MM.1S (cell line): ENCODE data around the gene ATP9A.

ENCODE experiments used
- CTCF ChIP-seq: fragments of 300-600 bp; sonication (generic); IDR thresholded peaks from 2 replicates; pipeline ENCODE4 v1.5.1; 2016; ENCODE audit warnings: antibody characterized with exemption, low read length, mixed read lengths
- EZH2 ChIP-seq: fragments of 300-600 bp; sonication (generic); optimal IDR thresholded peaks from 2 replicates; pipeline ENCODE3; 2017; ENCODE audit warnings: low read depth, mild to moderate bottlenecking, antibody characterized with exemption, low read length, mixed read lengths

- TF ChIP-seq EZH2 (no peak), CTCF (no peak)
Measured at GRCh38 chr20:51650685-51651134, 117.5 kb downstream of the ATP9A start.
